ENCODE measurements around the gene PDE2A.

PDE2A gene

GRCh38 chr11:72682858-72683243 is 8.6 kb upstream of the PDE2A start:
- DNase-seq: no peak

GRCh38 chr11:72682238-72682857 is 8.1 kb upstream of the PDE2A start:
- no peak for DNase-seq

- no peak for DNase-seq
Observed at GRCh38 chr11:72681226-72682153, 7.3 kb upstream of the PDE2A start.

- DNase-seq: no peak
Observed at GRCh38 chr11:72680624-72681158, 6.5 kb upstream of the PDE2A start.

- DNase-seq: no peak
Observed at GRCh38 chr11:72679869-72680268, 5.6 kb upstream of the PDE2A start.

- no peak for DNase-seq
Observed at GRCh38 chr11:72678524-72678923, 4.3 kb upstream of the PDE2A start.

GRCh38 chr11:72676861-72677341 is 2.7 kb upstream of the PDE2A start:
- peak; percentile 41 for DNase-seq

- DNase-seq: no peak
Observed at GRCh38 chr11:72675221-72675620, 999 bp upstream of the PDE2A start.

- DNase-seq: no peak
Observed at GRCh38 chr11:72673284-72673942, 809 bp downstream of the PDE2A start.

- DNase-seq: no peak
Observed at GRCh38 chr11:72672597-72673238, 1.5 kb downstream of the PDE2A start.

- no peak for DNase-seq
Observed at GRCh38 chr11:72671152-72672099, 2.8 kb downstream of the PDE2A start.

GRCh38 chr11:72670041-72670440 is 4.2 kb downstream of the PDE2A start:
- DNase-seq: no peak

GRCh38 chr11:72669527-72669926 is 4.7 kb downstream of the PDE2A start:
- DNase-seq: no peak

GRCh38 chr11:72668629-72669347 is 5.4 kb downstream of the PDE2A start:
- DNase-seq: no peak

GRCh38 chr11:72665911-72666472 is 8.2 kb downstream of the PDE2A start:
- no peak for DNase-seq

GRCh38 chr11:72662036-72662435 is 12.2 kb downstream of the PDE2A start:
- DNase-seq: no peak

- no peak for DNase-seq
Observed at GRCh38 chr11:72661486-72661885, 12.7 kb downstream of the PDE2A start.

- DNase-seq: no peak
Observed at GRCh38 chr11:72658989-72659640, 15.1 kb downstream of the PDE2A start.

GRCh38 chr11:72657411-72658100 is 16.7 kb downstream of the PDE2A start:
- no peak for DNase-seq

Measured in activated effector memory CD4-positive, alpha-beta T cell treated with Interleukin-2 at 50 U/mL for 16 hours (primary cell).